PC-3 (cell line): ENCODE data around the gene VPS8.

ENCODE experiments used
- EZH2 ChIP-seq: fragments of 300-600 bp; sonication (generic); IDR thresholded peaks from one replicate; pipeline ENCODE4 v1.6.1; 2017; ENCODE audit warnings: antibody characterized with exemption, mild to moderate bottlenecking, low read length; ENCODE audit not compliant: unreplicated experiment
- EZH2phosphoT487 ChIP-seq: fragments of 300-600 bp; sonication (generic); IDR thresholded peaks from 2 replicates; pipeline ENCODE4 v1.6.1; 2018; ENCODE audit warnings: mild to moderate bottlenecking, antibody characterized with exemption, low read length, borderline replicate concordance
- TF ChIP-seq, protein P1 (sequence below): fragments of 300-600 bp; sonication (generic); conservative IDR thresholded peaks from 2 replicates; pipeline ENCODE4 v1.5.1; 2017; ENCODE audit warnings: antibody characterized with exemption, low read depth, mild to moderate bottlenecking, low read length

DNA sequence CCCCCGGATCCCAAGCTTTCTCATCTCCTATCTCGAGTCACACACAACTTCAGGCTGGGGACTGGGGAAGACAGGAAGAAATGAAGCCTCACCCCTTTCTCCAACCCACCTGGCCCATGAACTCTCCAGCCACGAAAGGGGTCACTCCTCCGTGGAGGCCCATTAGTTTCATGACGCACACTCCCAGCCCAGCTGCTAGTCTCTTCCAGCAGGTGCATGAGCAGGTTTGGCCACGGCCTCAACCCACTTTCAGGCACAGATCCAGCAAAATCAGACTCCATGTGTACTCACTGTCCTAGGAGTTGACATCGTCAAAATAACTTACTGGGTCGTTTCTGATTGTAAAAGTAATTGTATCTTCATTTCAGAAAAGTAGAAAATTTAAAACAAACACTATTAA is 264.3 kb downstream of the VPS8 start:
- no peak for TF ChIP-seq EZH2
- TF ChIP-seq, protein P1, sequence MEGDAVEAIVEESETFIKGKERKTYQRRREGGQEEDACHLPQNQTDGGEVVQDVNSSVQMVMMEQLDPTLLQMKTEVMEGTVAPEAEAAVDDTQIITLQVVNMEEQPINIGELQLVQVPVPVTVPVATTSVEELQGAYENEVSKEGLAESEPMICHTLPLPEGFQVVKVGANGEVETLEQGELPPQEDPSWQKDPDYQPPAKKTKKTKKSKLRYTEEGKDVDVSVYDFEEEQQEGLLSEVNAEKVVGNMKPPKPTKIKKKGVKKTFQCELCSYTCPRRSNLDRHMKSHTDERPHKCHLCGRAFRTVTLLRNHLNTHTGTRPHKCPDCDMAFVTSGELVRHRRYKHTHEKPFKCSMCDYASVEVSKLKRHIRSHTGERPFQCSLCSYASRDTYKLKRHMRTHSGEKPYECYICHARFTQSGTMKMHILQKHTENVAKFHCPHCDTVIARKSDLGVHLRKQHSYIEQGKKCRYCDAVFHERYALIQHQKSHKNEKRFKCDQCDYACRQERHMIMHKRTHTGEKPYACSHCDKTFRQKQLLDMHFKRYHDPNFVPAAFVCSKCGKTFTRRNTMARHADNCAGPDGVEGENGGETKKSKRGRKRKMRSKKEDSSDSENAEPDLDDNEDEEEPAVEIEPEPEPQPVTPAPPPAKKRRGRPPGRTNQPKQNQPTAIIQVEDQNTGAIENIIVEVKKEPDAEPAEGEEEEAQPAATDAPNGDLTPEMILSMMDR = no peak
- TF ChIP-seq EZH2phosphoT487 = no peak
